ENCODE data around the gene STX16.

- no peak for TF ChIP-seq POLR2A (IDR thresholded peaks at IDR 0.05; ENCODE audit: low read depth, low read length)
- no peak for TF ChIP-seq POLR2AphosphoS5 (IDR thresholded peaks at IDR 0.05; ENCODE audit: low read depth, low read length)
- TF ChIP-seq TAF1 (IDR thresholded peaks at IDR 0.05; ENCODE audit: borderline replicate concordance, low read depth, low read length), result no peak
These were observed 14.1 kb upstream of the STX16 start for GRCh38 chr20:58636983-58637421.

All from GM12892 (cell line).